ENCODE results near the gene DAGLA. TPM values are rescaled to one million over a fixed set of nuclear protein-coding genes. Genes with fewer than 3 reads are reported as not detected.

DAGLA gene
- total and polyA plus RNA-seq, 2 of the 13 experiments (the other 11 are each of a cell fraction or from before 2014, with no cell fraction given), result 2.6 to 3.9 TPM

DNA sequence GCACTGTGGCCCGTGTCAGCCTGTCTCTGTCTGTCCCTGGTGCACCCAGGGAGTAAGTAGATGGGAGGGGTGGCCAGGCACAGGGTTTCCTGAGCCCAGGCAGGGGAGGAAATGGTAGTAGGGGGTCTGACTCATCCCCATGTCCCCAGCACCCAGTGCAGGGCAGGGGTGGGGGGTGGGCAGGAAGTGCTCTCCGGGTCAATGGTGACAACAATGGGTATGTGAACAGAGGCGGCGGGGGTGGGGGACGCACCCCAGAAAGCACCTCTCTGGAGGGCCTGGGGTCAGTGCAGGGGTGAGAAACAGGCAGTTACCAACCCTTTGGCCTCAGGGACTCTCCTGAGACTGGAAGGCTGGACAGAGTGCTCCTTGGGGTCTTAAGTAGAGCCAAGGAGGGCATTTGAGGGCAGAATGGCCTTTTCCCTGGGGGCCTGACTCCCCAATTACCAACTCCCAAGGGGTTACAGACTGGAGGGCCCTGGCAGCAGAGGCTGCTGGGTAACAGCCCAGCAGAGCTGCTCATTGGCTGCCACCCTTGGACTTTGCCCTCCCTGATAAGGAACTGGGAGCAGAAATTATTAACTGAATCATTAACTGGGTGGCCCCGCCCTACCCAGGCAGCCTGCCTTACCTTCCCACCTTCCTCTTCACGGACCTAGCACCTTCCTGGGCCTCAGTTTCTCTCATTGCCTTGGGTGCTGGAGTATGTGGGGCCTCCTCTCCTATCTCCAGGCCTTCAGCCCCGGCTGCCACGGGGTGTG is 76.4 kb downstream of the DAGLA start (continued):
- TF ChIP-seq KLF16 (CRISPR knock-in tag; IDR thresholded peaks at IDR 0.05), result peak in 1 of 2 experiments; percentile 49; a peak in 1 of 4 replicates
- no peak for TF ChIP-seq TRIM24 (CRISPR knock-in tag; IDR thresholded peaks at IDR 0.05)
- TF ChIP-seq ZNF180 (CRISPR knock-in tag; IDR thresholded peaks at IDR 0.05; ENCODE audit: borderline replicate concordance, low read depth), result no peak
- TF ChIP-seq ZSCAN30 (CRISPR knock-in tag; IDR thresholded peaks at IDR 0.05), result 0 out of 2 replicates have a peak, but pooled peaks have one; percentile 62
- peak; percentile 84 for TF ChIP-seq YEATS4 (CRISPR knock-in tag; IDR thresholded peaks at IDR 0.05; ENCODE audit: borderline replicate concordance)
- 0 out of 2 replicates have a peak, but pooled peaks have one; percentile 11 for TF ChIP-seq RBAK (CRISPR knock-in tag; IDR thresholded peaks at IDR 0.05)
- no peak for TF ChIP-seq SRSF9 (IDR thresholded peaks at IDR 0.05; ENCODE audit: borderline replicate concordance, insufficient read depth, low read depth, low read length, poor library complexity, severe bottlenecking)
- TF ChIP-seq, protein P1, sequence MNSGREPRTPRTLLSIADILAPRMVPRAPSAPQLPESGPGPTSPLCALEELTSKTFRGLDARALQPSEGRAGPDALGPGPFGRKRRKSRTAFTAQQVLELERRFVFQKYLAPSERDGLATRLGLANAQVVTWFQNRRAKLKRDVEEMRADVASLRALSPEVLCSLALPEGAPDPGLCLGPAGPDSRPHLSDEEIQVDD (CRISPR knock-in tag; IDR thresholded peaks at IDR 0.05; ENCODE audit: borderline replicate concordance), result no peak
- TF ChIP-seq HCFC1 (IDR thresholded peaks at IDR 0.05; ENCODE audit: low read depth, low read length), result no peak
- TF ChIP-seq HDAC2 (CRISPR knock-in tag; IDR thresholded peaks at IDR 0.05), result peak; percentile 84
- TF ChIP-seq ZFAT (CRISPR knock-in tag; conservative IDR thresholded peaks at IDR 0.05), result no peak
- TF ChIP-seq, protein P2, sequence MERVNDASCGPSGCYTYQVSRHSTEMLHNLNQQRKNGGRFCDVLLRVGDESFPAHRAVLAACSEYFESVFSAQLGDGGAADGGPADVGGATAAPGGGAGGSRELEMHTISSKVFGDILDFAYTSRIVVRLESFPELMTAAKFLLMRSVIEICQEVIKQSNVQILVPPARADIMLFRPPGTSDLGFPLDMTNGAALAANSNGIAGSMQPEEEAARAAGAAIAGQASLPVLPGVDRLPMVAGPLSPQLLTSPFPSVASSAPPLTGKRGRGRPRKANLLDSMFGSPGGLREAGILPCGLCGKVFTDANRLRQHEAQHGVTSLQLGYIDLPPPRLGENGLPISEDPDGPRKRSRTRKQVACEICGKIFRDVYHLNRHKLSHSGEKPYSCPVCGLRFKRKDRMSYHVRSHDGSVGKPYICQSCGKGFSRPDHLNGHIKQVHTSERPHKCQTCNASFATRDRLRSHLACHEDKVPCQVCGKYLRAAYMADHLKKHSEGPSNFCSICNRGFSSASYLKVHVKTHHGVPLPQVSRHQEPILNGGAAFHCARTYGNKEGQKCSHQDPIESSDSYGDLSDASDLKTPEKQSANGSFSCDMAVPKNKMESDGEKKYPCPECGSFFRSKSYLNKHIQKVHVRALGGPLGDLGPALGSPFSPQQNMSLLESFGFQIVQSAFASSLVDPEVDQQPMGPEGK (CRISPR knock-in tag; IDR thresholded peaks at IDR 0.05), result peak; percentile 97
- TF ChIP-seq HOXA5 (CRISPR knock-in tag; IDR thresholded peaks at IDR 0.05), result no peak
- TF ChIP-seq ZNF121 (CRISPR knock-in tag; IDR thresholded peaks at IDR 0.05), result no peak
- TF ChIP-seq, protein P3, sequence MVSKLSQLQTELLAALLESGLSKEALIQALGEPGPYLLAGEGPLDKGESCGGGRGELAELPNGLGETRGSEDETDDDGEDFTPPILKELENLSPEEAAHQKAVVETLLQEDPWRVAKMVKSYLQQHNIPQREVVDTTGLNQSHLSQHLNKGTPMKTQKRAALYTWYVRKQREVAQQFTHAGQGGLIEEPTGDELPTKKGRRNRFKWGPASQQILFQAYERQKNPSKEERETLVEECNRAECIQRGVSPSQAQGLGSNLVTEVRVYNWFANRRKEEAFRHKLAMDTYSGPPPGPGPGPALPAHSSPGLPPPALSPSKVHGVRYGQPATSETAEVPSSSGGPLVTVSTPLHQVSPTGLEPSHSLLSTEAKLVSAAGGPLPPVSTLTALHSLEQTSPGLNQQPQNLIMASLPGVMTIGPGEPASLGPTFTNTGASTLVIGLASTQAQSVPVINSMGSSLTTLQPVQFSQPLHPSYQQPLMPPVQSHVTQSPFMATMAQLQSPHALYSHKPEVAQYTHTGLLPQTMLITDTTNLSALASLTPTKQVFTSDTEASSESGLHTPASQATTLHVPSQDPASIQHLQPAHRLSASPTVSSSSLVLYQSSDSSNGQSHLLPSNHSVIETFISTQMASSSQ (IDR thresholded peaks at IDR 0.05; ENCODE audit: low read depth), result peak; percentile 86
- TF ChIP-seq, protein P3 (CRISPR knock-in tag; IDR thresholded peaks at IDR 0.05; ENCODE audit: borderline replicate concordance), result peak; percentile 95; the same call in 1 of the 2 replicates
- TF ChIP-seq NCOA2 (CRISPR knock-in tag; IDR thresholded peaks at IDR 0.05), result peak; percentile 51
- no peak for TF ChIP-seq STAT5B (CRISPR knock-in tag; IDR thresholded peaks at IDR 0.05)
- no peak for TF ChIP-seq ZNF883 (CRISPR knock-in tag; IDR thresholded peaks at IDR 0.05; ENCODE audit: not compliant biosample characterization)
- TF ChIP-seq NPAS2 (CRISPR knock-in tag; IDR thresholded peaks at IDR 0.05; ENCODE audit: borderline replicate concordance), result 0 out of 2 replicates have a peak, but pooled peaks have one; percentile 34
